Activated CD8-positive, alpha-beta memory T cell treated with anti-CD3 and anti-CD28 coated beads for 24 hours (primary cell): Measurements from ENCODE around the gene TRIM33.
A peak's percentile ranks its signal among the peaks of the same experiment; 100 is the strongest.

Experiments used
- DNase-seq: peaks from one replicate; pipeline ENCODE4 v3.0.0-alpha.2; 2020

The TRIM33 gene

DNA sequence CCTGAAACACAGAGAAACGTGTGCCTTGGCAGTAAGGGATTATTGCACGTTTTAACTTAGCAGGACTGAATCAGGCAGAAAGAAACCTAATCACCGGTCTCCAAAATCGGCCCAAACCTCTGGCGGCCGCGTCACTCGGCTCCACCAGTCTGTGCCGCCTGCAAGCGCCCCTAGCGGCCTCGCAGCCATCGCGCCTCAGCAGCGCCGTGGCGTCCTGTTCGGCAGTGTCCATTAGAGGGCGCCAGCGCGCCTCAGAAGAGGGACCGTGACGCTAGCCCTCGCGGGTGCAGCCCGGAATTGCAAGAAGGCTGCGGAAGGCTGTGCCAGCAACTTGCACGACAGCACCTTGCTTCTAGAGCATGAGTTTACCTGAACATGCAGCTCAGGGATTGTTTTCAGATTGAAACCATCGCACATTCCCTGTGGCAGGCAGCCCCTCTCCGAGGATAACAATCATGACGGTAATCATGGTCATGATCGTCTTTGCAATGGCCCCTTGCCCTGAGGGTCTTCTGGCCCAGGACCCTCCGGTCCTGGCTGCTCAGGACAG is 164.4 kb downstream of the TRIM33 start:
- peak; percentile 100 for DNase-seq

GRCh38 chr1:114345930-114346479 is 165.0 kb downstream of the TRIM33 start:
- peak; percentile 64 for DNase-seq

- no peak for DNase-seq
These were observed 166.3 kb downstream of the TRIM33 start for GRCh38 chr1:114344656-114345055.
